CD14-positive monocyte (primary cell): ENCODE results near the gene WWC2. TPM values are rescaled to one million over a fixed set of nuclear protein-coding genes. Genes with fewer than 3 reads are reported as not detected.

Experiments used
- DNase-seq, 3 donors: peaks; one replicate each; pipeline ENCODE4 v3.0.0-alpha.2; 2011 to 2022
- H2AFZ ChIP-seq: 2 replicates; pipeline ENCODE4 v1.6.0; 2012; ENCODE audit warnings: mild to moderate bottlenecking, low read depth, low read length, inconsistent platforms; ENCODE audit not compliant: insufficient read depth, poor library complexity, severe bottlenecking
- H3K27ac ChIP-seq, 2 donors: 1 replicate in 1 of 2; 2 replicates in 1 of 2; pipeline ENCODE4 v1.5.1; 2012 to 2013; ENCODE audit warnings: low read length in 2 of 2, control low read depth in 1 of 2, inconsistent platforms in 1 of 2, low read depth in 1 of 2, mild to moderate bottlenecking in 1 of 2
- H3K27me3 ChIP-seq, 2 donors: one replicate each; pipeline versions ENCODE4 v1.6.0 to v1.6.1; 2011 to 2013; ENCODE audit warnings: low read length in 2 of 2; ENCODE audit not compliant: control insufficient read depth in 2 of 2, insufficient read depth in 2 of 2
- H3K36me3 ChIP-seq, 2 donors: replicated peaks in 1 of 2; 1 replicate in 1 of 2; 2 replicates in 1 of 2; pipeline versions ENCODE4 v1.5.1 to v1.6.1; 2012 to 2013; ENCODE audit warnings: low read length in 2 of 2, control low read depth in 1 of 2, inconsistent platforms in 1 of 2, mild to moderate bottlenecking in 1 of 2; ENCODE audit not compliant: insufficient read depth in 2 of 2, control insufficient read depth in 1 of 2
- H3K4me1 ChIP-seq, 2 donors: 1 replicate in 1 of 2; 2 replicates in 1 of 2; pipeline versions ENCODE4 v1.5.1 to v1.6.1; 2012 to 2013; ENCODE audit warnings: low read length in 2 of 2, control low read depth in 1 of 2, inconsistent platforms in 1 of 2, mild to moderate bottlenecking in 1 of 2, moderate library complexity in 1 of 2; ENCODE audit not compliant: insufficient read depth in 2 of 2, control insufficient read depth in 1 of 2
- H3K4me2 ChIP-seq: replicated peaks from 2 replicates; pipeline ENCODE3; 2012; ENCODE audit warnings: low read length, moderate library complexity, mild to moderate bottlenecking; ENCODE audit not compliant: poor library complexity, severe bottlenecking; ENCODE audit errors: extremely low read depth
- H3K4me3 ChIP-seq, 3 experiments: fragments of 200-600 bp in 1 of 3; sonication (generic) in 1 of 3; replicated peaks in 1 of 3; 1 replicate in 2 of 3; 2 replicates in 1 of 3; pipeline ENCODE4 v1.5.1; 2011 to 2013; ENCODE audit warnings: low read length in 3 of 3, mild to moderate bottlenecking in 3 of 3, control low read depth in 2 of 3, low read depth in 2 of 3, inconsistent platforms in 1 of 3, moderate library complexity in 1 of 3
- H3K79me2 ChIP-seq: 2 replicates; pipeline ENCODE4 v1.6.0; 2012; ENCODE audit warnings: mild to moderate bottlenecking, control low read depth, inconsistent platforms, low read length, moderate library complexity; ENCODE audit not compliant: insufficient read depth
- H3K9ac ChIP-seq: 2 replicates; pipeline ENCODE4 v1.6.0; 2017; ENCODE audit warnings: low read length, mild to moderate bottlenecking; ENCODE audit not compliant: insufficient read depth, poor library complexity, severe bottlenecking
- H3K9me3 ChIP-seq, 2 donors: replicated peaks in 1 of 2; 1 replicate in 1 of 2; 2 replicates in 1 of 2; pipeline versions ENCODE4 v1.5.1 to v1.6.1; 2012 to 2013; ENCODE audit warnings: low read length in 2 of 2, control low read depth in 1 of 2; ENCODE audit not compliant: control insufficient read depth in 1 of 2, insufficient read depth in 1 of 2
- H4K20me1 ChIP-seq: 2 replicates; pipeline ENCODE4 v1.6.0; 2012; ENCODE audit warnings: mild to moderate bottlenecking, low read length, control low read depth, moderate library complexity; ENCODE audit not compliant: insufficient read depth
- H3K27ac Mint-ChIP-seq, 7 donors: one replicate each; pipeline ENCODE4 v1.8.0; 2020; ENCODE audit warnings: mild to moderate bottlenecking in 7 of 7, mixed read lengths in 7 of 7, moderate library complexity in 6 of 7, inconsistent platforms in 2 of 7
- H3K27me3 Mint-ChIP-seq, 3 donors: one replicate each; pipeline ENCODE4 v1.8.0; 2021 to 2022; ENCODE audit warnings: low read depth in 3 of 3, mild to moderate bottlenecking in 3 of 3, mixed read lengths in 3 of 3, moderate library complexity in 3 of 3, inconsistent platforms in 1 of 3
- H3K36me3 Mint-ChIP-seq, 2 donors: one replicate each; pipeline ENCODE4 v1.8.0; 2020; ENCODE audit warnings: mixed read lengths in 2 of 2, inconsistent platforms in 1 of 2, mild to moderate bottlenecking in 1 of 2
- H3K4me1 Mint-ChIP-seq: one replicate; pipeline ENCODE4 v1.8.0; 2020; ENCODE audit warnings: mild to moderate bottlenecking, mixed read lengths
- H3K4me3 Mint-ChIP-seq, 2 donors: one replicate each; pipeline ENCODE4 v1.8.0; 2020; ENCODE audit warnings: mild to moderate bottlenecking in 2 of 2, mixed read lengths in 2 of 2, moderate library complexity in 1 of 2
- H3K9me3 Mint-ChIP-seq, 7 donors: one replicate each; pipeline ENCODE4 v1.8.0; 2020 to 2022; ENCODE audit warnings: mixed read lengths in 7 of 7, mild to moderate bottlenecking in 6 of 7, moderate library complexity in 6 of 7, inconsistent platforms in 2 of 7
- WGBS: methylation state at CpG from one replicate; pipeline ENCODE4 v1.1.5; 2013; ENCODE audit warnings: missing lambda C conversion rate; ENCODE audit not compliant: insufficient coverage; 5-methylcytosine and 5-hydroxymethylcytosine counted together
- intact Hi-C, 2 donors: fragments of 100-400 bp; cut with micrococcal nuclease; formaldehyde crosslinking; loops; one replicate each; pipeline versions ENCODE4 v1.15.0 to v1.15.1; 2023
- polyA plus RNA-seq, 3 donors: library from polyadenylated mRNA; depleted of rRNA in 1 of 3; unstranded in 2 of 3; stranded (reverse) in 1 of 3; fragments of 300-500 nt in 2 of 3; fragments of >200 nt in 1 of 3; fragmentation: Illumina TruSeq in 2 of 3; gene quantifications; 1 replicate in 2 of 3; 2 replicates in 1 of 3; pipeline ENCODE4 v1.2.3, GENCODE V29; 2012 to 2021
- TF ChIP-seq, protein P1 (sequence below): fragments of 200-600 bp; IDR thresholded peaks from one replicate; pipeline ENCODE4 v1.8.0; 2022; ENCODE audit warnings: antibody characterized with exemption, mild to moderate bottlenecking

Gene WWC2
- polyA plus RNA-seq, 3 donors, result 1.9 to 3.8 (median 2.9) TPM

DNA sequence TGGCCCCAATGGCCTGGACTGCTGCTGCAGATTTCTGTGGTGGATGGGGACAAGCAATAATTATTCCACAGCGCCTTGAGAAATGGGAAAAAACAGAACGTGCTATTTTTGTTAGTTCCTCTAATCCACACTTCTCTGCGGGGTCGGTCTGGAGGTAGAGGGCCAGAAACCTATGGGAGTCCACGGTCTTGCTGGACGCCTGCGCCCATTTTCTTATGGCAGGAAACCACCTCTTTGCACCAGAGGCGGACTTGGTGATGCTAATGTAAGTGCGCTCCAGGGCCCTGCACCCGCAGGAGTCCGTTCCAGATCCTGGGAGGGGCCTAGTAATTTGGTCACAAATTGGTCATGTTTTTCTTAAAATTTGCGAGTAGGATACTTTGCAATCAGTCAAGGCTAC is 249.1 kb downstream of the WWC2 start:
- H3K4me3 Mint-ChIP-seq, result no peak overlapping the region
- 28% methylated on average over 5 of the region's 12 CpGs for WGBS
- Histone ChIP-seq H2AFZ (peak overlapping the region; percentile 21), H4K20me1 (no peaks in the 10 kb centered on the region), H3K4me2 (no peak overlapping the region), H3K4me1 (peaks cover 9 to 22% of the 10 kb centered on the region in 2 donors), H3K79me2 (no peaks in the 10 kb centered on the region), H3K27ac (no peak overlapping the region), H3K9me3 (no peaks in the 10 kb centered on the region), H3K36me3 (no peaks in the 10 kb centered on the region), H3K27me3 (peaks cover 0 to 1% of the 10 kb centered on the region in 2 donors), H3K9ac (no peak overlapping the region), H3K4me3 (no peak overlapping the region)
- intact Hi-C loops, result no loop called here
- DNase-seq, result no peak
- peak overlapping the region in 1 of 7 donors; percentile 73 for H3K27ac Mint-ChIP-seq
- TF ChIP-seq, protein P1, sequence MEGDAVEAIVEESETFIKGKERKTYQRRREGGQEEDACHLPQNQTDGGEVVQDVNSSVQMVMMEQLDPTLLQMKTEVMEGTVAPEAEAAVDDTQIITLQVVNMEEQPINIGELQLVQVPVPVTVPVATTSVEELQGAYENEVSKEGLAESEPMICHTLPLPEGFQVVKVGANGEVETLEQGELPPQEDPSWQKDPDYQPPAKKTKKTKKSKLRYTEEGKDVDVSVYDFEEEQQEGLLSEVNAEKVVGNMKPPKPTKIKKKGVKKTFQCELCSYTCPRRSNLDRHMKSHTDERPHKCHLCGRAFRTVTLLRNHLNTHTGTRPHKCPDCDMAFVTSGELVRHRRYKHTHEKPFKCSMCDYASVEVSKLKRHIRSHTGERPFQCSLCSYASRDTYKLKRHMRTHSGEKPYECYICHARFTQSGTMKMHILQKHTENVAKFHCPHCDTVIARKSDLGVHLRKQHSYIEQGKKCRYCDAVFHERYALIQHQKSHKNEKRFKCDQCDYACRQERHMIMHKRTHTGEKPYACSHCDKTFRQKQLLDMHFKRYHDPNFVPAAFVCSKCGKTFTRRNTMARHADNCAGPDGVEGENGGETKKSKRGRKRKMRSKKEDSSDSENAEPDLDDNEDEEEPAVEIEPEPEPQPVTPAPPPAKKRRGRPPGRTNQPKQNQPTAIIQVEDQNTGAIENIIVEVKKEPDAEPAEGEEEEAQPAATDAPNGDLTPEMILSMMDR, result no peak
- peaks cover 0 to 3% (median 0%) of the 10 kb centered on the region in 7 donors for H3K9me3 Mint-ChIP-seq
- H3K36me3 Mint-ChIP-seq, result no peaks in the 10 kb centered on the region
- H3K27me3 Mint-ChIP-seq, result peaks cover 9 to 19% (median 10%) of the 10 kb centered on the region in 3 donors
- H3K4me1 Mint-ChIP-seq, result peaks cover 19% of the 10 kb centered on the region

DNA sequence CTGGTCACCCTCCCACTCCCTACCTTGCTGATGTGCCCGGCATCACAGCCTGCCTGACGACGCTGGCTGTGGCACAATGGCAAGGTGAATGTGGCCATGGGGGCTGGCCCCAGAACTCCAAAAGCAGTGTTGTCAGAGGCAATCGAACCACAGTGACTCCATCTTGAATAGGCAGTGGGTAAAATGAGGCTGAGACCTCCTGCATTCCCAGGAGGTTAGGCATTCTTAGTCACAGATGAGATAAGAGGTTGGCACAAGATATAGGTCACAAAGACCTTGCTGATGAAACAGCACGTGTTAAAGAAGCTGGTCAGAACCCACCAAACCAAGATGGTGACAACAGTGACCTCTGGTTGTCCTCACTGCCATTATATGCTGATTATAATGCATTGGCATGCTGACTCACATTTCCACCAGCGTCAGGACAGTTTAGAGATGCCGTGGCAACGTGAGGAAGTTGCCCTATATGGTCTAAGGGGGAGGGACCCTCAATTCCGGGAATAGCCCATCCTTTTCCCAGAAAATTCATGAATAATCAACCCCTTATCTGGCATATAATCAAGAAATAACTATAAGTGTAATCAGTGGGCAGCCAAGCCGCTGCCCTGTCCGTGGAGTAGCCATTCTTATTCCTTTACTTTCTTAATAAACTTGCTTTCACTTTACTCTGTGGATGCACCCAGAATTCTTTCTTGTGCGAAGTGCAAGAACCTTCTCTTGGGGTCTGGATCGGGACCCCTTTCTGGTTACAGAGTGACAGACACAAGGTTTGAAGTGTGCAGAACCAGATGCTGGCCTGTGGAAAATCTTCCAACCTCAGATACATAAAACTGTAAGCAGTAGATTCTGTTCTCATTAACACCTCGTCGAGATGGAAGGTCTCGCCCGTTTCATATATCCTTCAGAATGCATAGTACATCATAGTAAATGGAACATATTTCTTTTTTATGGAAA is 249.9 kb downstream of the WWC2 start:
- Mint-ChIP-seq H3K4me1 (peaks cover 16% of the 10 kb centered on the region), H3K9me3 (peaks cover 0 to 3% (median 0%) of the 10 kb centered on the region in 7 donors), H3K36me3 (no peaks in the 10 kb centered on the region), H3K4me3 (peak overlapping the region in 1 of 2 donors; percentile 64), H3K27me3 (peaks cover 4 to 12% (median 5%) of the 10 kb centered on the region in 3 donors), H3K27ac (peak overlapping the region in 2 of 7 donors; percentile 50 to 53)
- peak overlapping the region; percentile 32 for H2AFZ ChIP-seq
- H3K27me3 ChIP-seq, result no peaks in the 10 kb centered on the region
- intact Hi-C loops, result no loop called here
- H3K4me3 ChIP-seq, result peak overlapping the region in 2 of 3 experiments; percentile 6 to 59
- DNase-seq, result peak; percentile 10 to 35 (median 26)
- peak overlapping the region; percentile 48 for H3K4me2 ChIP-seq
- no peak overlapping the region for H3K9ac ChIP-seq
- no peaks in the 10 kb centered on the region for H3K79me2 ChIP-seq
- H4K20me1 ChIP-seq, result no peaks in the 10 kb centered on the region
- H3K4me1 ChIP-seq, result peaks cover 9 to 20% of the 10 kb centered on the region in 2 donors
- no peak overlapping the region for H3K27ac ChIP-seq
- 81% methylated on average over 9 of the region's 17 CpGs for WGBS
- no peaks in the 10 kb centered on the region for H3K9me3 ChIP-seq
- TF ChIP-seq, protein P1, result no peak
- no peaks in the 10 kb centered on the region for H3K36me3 ChIP-seq
